ENCODE measurements around the gene EIF2A. TPM values are rescaled to one million over a fixed set of nuclear protein-coding genes. Genes with fewer than 3 reads are reported as not detected.

EIF2A gene
- total and polyA plus RNA-seq, 9 of the 15 experiments (the other 6 are each of a cell fraction or from before 2014, with no cell fraction given) = 106 to 192 (median 168) TPM

DNA sequence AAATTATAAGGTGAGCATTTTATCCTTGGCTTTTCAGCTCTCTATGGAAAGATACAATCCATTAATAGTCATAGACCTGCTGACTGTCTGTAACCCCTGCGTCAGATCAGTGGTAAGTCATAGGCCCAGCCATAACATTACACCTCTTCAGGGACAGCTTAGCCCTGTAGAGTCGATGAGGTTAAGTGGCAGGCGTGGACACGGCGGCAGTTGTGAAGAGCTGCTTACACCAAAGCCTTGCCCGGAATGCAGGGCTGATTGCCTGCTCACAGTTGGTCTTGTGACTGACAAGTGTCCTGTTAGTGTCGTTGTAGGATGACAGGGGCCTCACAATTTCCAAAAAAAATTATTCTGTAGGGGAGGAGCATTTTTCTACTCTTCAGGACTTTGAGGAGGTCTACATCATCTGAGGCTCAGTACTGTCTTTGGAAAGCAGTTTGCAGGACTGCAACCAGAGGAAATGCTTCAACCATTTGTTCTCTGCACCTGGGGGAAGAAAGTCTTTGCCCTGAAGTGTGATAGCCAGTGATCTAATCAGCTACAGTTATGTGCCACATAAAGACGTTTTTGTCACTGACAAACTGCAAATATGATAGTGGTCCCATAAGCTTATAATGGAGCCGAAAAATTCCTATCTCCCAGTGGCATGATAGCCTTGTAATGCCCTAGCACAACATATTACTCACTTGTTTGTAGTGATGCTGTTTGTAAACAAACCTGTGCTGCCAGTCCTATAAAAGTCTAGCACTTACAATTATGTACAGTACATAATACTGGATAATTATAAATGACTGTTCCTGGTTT is 41.6 kb downstream of the EIF2A start (continued):
- TF ChIP-seq, protein P1, sequence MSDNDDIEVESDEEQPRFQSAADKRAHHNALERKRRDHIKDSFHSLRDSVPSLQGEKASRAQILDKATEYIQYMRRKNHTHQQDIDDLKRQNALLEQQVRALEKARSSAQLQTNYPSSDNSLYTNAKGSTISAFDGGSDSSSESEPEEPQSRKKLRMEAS (CRISPR knock-in tag; IDR thresholded peaks at IDR 0.05) = no peak
- TF ChIP-seq ZNF282 (CRISPR knock-in tag; IDR thresholded peaks at IDR 0.05) (no peak), KLF6 (CRISPR knock-in tag; IDR thresholded peaks at IDR 0.05; ENCODE audit: borderline replicate concordance) (no peak), SMC3 (conservative IDR thresholded peaks at IDR 0.05; ENCODE audit: insufficient read depth, low read depth, low read length) (no peak)
- TF ChIP-seq, protein P2, sequence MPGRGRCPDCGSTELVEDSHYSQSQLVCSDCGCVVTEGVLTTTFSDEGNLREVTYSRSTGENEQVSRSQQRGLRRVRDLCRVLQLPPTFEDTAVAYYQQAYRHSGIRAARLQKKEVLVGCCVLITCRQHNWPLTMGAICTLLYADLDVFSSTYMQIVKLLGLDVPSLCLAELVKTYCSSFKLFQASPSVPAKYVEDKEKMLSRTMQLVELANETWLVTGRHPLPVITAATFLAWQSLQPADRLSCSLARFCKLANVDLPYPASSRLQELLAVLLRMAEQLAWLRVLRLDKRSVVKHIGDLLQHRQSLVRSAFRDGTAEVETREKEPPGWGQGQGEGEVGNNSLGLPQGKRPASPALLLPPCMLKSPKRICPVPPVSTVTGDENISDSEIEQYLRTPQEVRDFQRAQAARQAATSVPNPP (IDR thresholded peaks at IDR 0.05; ENCODE audit: borderline replicate concordance, insufficient read depth, insufficient read length) = no peak

DNA sequence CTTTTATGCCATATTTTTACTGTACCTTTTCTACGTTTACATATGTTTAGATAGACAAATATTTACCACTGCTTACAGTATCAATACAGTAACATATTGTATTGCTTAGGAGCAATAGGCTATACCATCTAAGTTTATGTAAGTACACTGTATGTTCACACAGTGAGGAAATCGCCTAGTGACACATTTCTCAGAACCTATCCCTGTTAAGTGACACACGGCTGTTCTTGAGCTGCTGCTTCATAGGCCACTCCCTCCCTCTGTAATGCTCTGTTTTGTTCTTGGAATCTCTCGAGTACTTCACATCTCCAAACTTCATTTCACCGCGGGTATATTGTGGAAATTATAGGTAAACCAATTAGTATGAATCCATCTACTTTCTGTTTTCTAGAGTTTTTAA is 43.2 kb downstream of the EIF2A start:
- Histone ChIP-seq H3K4me3 (no peak overlapping the region), H3K9ac (ENCODE audit: insufficient read depth in 1 of 2, low read depth in 2 of 2, low read length in 2 of 2) (peak overlapping the region in 1 of 2 experiments; percentile 30; a peak in 1 of 4 replicates), H3K9me3 (replicated peaks; ENCODE audit: control insufficient read depth, insufficient read depth, low read depth, low read length) (no peaks in the 10 kb centered on the region), H3K4me1 (replicated peaks in 1 of 2; ENCODE audit: control insufficient read depth in 2 of 2, insufficient read depth in 2 of 2, low read length in 2 of 2) (peaks cover 0 to 10% of the 10 kb centered on the region in 2 experiments; a peak in 2 of 5 replicates), H4K20me1 (replicated peaks; ENCODE audit: control insufficient read depth, insufficient read depth, low read length) (0 out of 2 replicates have a peak, but pooled peaks cover 6% of the 10 kb centered on the region), H3K27me3 (ENCODE audit: control insufficient read depth in 2 of 2, insufficient read depth in 2 of 2, low read length in 2 of 2) (no peaks in the 10 kb centered on the region), H3K79me2 (ENCODE audit: control insufficient read depth, insufficient read depth, low read length) (peaks cover 77% of the 10 kb centered on the region), H3K9me1 (ENCODE audit: control insufficient read depth, insufficient read depth, low read length) (no peaks in the 10 kb centered on the region), H2AFZ (ENCODE audit: low read depth, low read length) (peak overlapping the region; percentile 25), H3K36me3 (ENCODE audit: control insufficient read depth, insufficient read depth, low read length) (peaks cover 34% of the 10 kb centered on the region; the same call in 2 of the 3 replicates), H3K27ac (ENCODE audit: extremely low read depth, low read depth, low read length) (peak overlapping the region; percentile 28; the same call in 2 of the 3 replicates), H3K4me2 (ENCODE audit: insufficient read depth, low read length) (peak overlapping the region; percentile 39)
- WGBS (ENCODE audit: insufficient coverage, low coverage, missing lambda C conversion rate) = 25% methylated on average over 6 of the region's 6 CpGs
- ChIA-PET POLR2A (interaction anchor here (0.6 to 1.4 kb wide), 8 partner anchors 9 to 520 kb away, joined by 3 to 7 read pairs (median 4); partner anchors contain the start of gene SIAH2), CTCF (ENCODE audit: low intra/inter-chr PET ratio) (no interaction called here)
- in situ Hi-C loops (cut with MboI) = no loop called here
- BruUV-seq (replicated peaks) = no TSS peak
- FAIRE-seq = peak; percentile 42
- DNase-seq (ENCODE audit: extremely low read depth in 1 of 4, low spot score in 3 of 4) = peak in 2 of 4 experiments; percentile 25 to 55
- peak; percentile 80 for ATAC-seq
- no peak for TF ChIP-seq ZNF644 (tag; IDR thresholded peaks at IDR 0.05; ENCODE audit: low read depth)
- TF ChIP-seq MBD2 (IDR thresholded peaks at IDR 0.05; ENCODE audit: borderline replicate concordance, low read depth) = no peak
- TF ChIP-seq FOXP1 (CRISPR knock-in tag; IDR thresholded peaks at IDR 0.05) = no peak
- TF ChIP-seq, protein P3, sequence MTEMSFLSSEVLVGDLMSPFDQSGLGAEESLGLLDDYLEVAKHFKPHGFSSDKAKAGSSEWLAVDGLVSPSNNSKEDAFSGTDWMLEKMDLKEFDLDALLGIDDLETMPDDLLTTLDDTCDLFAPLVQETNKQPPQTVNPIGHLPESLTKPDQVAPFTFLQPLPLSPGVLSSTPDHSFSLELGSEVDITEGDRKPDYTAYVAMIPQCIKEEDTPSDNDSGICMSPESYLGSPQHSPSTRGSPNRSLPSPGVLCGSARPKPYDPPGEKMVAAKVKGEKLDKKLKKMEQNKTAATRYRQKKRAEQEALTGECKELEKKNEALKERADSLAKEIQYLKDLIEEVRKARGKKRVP (CRISPR knock-in tag; IDR thresholded peaks at IDR 0.05) = no peak
- TF ChIP-seq HNRNPH1 (optimal IDR thresholded peaks at IDR 0.05; ENCODE audit: low read depth, low read length) = no peak
- no peak for TF ChIP-seq BRF1 (IDR thresholded peaks at IDR 0.05; ENCODE audit: borderline replicate concordance, extremely low read depth, insufficient read length)
- TF ChIP-seq NR3C1 (CRISPR knock-in tag; IDR thresholded peaks at IDR 0.05) = no peak
- TF ChIP-seq BCOR (IDR thresholded peaks at IDR 0.05) = no peak
- TF ChIP-seq RBM22 (IDR thresholded peaks at IDR 0.05; ENCODE audit: low read depth, low read length, poor library complexity, severe bottlenecking) = no peak
- no peak for TF ChIP-seq BCL6 (CRISPR knock-in tag; IDR thresholded peaks at IDR 0.05)
- TF ChIP-seq CBFA2T2 (conservative IDR thresholded peaks at IDR 0.05) = no peak
- no peak for TF ChIP-seq ZNF445 (CRISPR knock-in tag; IDR thresholded peaks at IDR 0.05; ENCODE audit: low read depth)
- TF ChIP-seq NR2F6 (CRISPR knock-in tag; IDR thresholded peaks at IDR 0.05) = no peak
- intact Hi-C loops (cut with micrococcal nuclease) = no loop called here
